ENCODE results near the gene DHRSX.
"Not testable (repeated sequence)": the region's sequence is repeated elsewhere in the genome, so short reads cannot be mapped to it uniquely, and the experiment has no call there.

The DHRSX gene

DNA sequence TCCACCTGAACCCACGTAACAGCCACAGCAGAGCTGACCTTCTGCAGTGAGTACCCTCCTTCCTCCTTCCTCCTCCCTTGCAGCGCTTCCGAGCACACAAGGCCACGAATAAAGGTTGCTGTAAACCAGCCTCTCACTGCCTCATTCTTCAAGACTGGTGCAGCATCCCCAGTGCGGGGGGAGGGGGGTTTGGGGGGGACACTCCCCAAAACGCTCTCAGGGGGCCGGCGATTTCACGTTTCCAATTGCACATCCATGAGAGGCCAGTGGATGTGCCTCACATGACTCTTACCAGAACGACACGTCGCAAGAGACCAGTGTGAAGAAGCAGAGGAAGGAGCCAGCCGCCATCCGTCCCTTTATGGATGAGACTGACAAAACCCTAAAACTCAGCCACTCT lies 5.2 kb downstream of the DHRSX start:
- DNase-seq: no peak

DNA sequence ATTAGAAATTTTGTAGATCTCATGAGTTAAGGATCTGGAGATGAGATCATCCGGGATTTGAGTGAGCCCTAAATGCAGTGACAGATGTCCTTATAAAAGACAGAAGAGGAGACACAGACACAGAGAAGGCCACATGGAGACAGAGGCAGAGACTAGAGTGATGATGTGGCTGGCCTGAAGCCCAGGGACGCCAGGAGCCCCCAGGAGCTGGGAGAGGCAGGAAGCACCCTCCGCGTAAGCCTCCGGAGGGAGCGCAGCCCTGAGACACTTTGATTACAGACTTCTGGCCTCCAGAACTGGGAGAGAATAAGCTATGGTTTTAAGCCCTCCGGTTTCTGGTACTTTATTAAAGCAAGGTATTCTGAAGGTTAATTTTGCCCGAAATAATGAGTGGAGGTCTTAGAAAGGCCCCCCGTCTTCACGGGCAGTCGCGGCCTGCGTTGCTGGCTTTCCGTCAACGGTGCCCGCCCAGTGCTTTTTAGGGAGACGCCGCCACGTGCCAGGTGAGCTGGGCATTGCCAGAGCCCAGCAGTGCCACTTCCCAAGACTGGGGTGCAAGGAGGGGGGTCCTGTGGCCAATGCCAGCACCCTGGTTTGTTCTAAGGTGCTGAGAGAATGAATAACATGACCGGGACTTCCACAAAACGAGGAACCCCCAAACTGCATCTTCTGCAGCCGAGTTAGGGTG lies 8.1 kb downstream of the DHRSX start:
- no peak for DNase-seq

DNA sequence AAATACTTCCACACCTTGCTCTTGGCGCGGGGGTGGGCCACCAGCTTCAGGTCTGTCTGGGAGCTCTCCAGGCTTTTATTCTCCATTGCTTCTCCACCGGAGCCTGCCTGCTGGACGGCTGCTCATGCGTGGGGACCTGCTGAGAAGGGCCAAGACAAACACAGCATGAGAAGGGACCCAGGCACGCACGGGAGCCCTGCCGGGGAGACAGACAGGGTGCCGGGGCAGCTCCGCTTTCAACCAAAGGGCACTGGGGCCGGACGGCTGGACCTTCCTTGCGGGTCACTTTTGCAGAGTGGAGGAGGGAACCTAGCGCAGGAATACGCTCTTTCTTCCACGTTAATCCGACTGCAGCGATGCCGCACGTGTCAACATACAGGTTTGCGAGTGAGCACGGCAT lies 10.1 kb downstream of the DHRSX start:
- DNase-seq: no peak

DNA sequence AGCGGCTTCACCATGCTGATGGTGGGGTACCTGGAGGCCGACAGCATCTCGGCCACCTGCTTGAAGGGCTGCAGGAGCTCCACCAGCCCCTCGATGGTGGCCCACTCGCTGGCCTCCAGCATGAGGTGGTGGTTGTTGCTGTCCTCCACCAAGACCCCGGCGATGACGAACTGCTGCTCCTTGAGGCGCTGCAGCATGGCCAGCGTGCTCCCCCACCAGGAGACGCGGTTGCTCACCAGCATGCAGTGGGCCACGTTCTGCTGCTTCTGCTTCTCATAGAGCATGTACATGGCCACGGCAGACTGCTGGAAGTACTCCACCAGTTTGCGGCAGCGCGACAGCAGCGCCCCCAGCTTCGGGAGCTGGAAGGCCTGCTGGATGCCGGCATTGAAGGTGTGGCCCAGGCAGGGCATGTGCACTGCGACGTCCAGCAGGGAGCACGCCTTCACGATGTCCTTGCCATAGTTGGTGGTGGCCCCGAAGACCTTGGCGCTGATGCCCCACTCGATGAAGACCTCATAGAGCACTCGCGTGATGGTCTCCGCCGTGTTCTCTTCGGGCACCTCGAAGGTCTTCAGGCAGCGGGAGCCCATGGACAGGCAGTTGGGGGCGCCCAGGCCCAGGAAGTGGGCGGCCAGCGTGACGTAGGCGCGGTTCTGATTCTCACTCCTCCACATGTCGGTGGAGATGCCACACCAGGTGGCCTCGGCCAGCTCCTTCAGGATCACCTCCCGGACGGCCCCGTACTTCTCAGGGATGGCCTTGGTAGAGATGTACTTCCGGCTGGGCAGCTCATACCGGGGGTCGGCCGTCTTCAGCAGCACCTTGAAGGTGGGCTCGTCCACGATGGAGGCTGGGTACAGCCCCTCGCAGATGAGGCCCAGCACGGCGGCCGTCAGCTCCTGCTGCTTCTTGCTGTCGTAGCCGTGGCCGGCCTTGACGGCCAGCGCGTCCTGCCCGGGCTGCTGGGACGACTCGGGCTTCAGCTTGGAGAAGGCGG lies 11.0 kb downstream of the DHRSX start:
- no peak for DNase-seq

DNA sequence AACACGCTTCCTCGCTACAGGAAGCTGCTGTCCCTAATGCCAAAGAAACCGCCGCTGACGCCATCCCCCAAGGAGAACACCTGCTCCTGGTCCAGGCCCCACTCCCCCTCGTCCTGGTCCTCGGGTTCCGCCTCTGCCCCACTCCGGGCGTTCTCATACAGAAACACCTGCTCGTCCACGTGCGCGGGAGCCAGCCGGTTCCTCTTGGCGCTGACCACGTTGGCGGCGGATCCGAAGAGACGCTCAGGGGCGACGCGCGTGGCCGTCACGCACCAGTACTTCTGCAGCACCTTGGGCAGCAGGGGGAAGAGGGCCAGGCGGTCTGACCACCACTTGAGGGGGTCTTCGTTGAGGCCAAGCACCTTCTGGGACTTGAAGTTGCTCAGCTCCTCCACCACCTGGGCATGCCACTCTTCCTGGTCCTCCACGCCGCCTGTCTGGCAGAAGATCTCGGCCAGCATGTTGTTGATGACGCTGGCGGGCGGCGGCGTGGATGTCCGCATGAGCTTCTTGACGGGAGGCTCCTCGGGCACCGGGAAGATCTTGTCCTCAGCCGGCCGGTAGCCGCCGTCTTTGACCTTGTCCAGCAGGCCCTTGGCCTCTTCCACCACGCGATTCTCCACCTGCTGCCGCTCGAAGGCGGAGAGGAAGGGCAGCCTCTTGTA lies 12.0 kb downstream of the DHRSX start:
- DNase-seq: no peak

DNA sequence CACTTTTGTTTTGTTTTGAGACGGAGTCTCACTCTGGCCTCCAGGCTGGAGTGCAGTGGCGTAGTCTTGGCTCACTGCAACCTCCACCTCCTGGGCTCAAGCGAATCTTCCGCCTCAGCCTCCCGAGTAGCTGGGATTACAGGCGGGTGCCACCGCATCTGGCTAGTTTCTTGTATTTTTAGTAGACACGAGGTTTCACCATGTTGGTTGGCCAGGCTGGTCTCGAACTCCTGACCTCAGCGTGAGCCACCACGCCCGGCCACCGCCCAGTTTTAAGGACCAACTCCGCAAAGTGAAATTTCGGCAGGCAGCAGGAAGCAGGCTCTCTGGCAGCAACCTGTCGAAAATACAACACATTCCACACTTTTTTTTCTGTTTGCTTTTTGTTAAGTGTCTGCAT lies 13.4 kb downstream of the DHRSX start:
- no peak for DNase-seq

DNA sequence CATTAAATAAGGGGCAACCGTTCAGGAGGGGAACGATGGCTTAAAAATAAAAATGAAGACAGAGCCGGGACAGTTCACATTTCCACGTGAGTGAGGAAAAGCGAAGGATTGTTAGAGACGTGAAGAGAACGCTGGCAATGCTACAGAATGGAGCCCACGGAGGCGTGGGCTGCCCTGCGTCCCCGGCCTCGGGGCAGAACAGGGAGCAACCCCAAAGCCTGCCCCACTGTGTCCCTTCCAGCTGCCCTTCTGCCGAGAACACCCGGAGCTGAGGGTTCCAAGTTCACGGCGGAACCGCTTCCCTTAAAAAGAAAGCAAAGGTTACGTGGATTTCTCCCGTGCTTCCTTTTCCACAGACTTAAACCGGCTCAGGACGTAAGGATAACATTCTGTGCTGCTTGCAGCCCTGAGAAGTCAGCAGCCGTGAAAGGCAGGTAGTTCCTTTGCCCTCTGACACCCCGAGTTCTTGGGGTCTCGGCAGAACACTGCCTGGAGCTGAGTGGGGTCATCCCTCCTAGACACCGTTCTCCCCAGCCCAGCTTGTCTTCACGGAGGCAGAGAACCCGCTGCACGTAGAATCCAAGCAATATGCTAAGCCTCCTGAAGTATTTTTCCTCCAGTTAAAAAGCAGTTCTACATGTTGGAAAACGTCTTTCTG lies 14.2 kb downstream of the DHRSX start:
- DNase-seq: no peak

DNA sequence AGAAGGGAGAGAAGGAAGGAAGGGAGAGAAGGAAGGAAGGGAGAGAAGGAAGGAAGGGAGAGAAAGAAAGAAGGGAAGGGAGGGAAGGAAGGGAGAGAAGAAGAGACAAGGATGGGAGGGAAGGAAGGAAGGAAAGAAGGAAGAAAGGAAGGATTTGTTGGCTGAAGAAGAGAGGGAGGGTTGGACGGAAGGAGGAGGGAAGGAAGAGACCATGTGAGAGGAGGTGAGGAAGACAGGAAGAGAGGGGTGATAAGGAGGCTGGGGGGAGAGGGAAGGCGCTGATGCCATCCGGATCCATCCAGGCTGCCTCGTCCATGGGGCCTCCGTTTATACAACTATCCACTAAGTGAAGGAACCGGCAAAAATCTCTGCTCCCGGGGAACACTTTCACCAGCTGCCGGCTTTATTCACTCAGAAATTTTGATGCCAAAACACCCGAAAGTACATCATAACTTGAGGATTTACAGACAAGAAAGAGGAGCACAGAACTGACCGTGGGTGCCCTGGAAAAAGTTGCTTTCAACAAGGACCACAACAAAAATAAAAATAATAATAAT lies 14.9 kb downstream of the DHRSX start:
- DNase-seq: no peak

DNA sequence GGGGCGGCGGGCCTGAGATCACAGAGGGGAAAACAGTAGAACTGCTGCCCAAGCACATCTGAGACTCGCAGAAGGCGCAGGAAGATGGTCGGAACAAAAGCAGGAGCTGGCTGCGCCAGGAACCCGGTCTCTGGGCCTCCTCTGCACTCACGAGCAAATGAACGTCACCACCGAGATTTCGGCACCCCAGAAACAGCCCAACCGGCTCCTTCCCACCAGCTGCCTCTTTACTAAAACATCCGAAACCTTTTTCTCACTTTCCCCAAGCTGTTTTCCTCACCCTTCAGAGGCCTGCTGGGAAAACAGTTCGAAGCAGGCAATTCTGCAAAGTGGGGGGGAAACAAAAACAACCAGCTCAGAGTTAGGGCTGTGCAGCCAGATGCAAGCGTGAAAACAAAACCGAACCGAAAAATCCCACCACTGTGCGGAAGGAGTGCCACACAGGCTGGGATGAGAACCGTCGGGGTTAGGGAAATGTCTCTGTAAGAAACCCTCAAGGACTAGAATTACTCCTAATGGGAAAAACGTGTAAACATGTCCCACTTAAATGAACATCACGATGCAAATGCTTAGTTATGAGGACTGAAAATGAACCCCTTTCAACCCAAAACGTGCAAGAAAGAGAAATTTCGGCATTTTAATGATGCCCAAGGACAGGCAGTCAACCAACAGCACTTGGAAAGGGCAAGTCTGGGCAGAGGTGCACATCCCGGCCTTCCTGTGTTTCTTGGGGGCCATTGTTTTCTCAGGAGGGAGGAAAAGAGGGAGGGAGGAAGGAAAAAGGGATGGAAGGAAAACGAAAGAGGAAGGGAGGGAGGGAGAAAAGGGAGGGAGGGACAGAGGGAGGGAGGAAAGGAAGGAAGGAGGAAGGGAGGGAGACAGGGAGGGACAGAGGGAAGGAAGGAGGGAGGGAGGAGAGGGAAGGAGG lies 15.8 kb downstream of the DHRSX start:
- no peak for DNase-seq

DNA sequence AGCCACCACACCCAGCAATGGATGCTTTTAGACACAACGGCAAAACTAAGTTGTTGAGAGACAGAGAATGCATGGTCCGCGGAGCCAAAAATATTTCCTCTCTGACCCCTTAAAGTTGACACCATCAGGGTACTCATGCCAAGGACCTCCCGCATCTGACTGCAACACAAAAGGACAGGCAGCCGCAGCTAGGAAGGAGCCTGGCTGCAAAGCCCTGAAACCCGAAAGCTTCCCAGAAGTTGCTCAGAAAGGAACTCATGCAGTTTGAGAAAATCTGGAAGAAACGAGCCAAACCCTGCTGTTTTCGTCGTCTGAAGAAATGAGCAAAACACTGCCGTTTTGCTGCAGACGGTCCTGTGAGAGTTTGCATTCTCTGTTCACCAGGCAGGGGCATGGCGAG lies 16.5 kb downstream of the DHRSX start:
- DNase-seq: no peak

DNA sequence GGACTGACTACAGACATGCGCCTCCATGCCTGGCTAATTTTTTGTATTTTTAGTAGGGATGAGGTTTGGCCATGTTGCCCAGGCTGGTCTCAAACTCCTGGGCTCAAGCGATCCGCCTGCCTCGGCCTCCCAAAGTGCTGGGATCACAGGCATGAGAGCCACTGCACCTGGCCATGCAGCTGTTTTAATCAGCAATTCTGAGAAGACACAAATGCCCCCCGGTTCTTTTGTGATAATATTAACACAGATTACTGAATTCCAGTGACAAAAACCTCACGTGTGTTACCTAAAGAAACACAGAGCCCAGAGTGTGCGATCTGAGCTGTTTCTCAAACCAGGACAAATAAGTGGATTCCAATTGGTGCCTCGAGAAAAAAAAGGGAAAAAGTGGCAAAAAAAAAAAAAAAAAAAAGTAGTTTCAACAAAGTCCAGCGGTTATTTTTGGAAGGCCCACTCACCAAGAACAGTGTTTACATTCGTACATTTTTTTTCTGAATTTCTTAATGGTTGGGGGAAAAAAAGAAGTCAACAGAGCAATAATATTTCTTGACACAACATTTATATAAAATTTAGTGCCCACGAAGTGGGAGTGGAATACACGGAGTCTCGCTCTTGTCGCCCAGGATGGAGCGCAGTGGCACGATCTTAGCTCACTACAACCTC lies 17.2 kb downstream of the DHRSX start:
- DNase-seq: no peak

DNA sequence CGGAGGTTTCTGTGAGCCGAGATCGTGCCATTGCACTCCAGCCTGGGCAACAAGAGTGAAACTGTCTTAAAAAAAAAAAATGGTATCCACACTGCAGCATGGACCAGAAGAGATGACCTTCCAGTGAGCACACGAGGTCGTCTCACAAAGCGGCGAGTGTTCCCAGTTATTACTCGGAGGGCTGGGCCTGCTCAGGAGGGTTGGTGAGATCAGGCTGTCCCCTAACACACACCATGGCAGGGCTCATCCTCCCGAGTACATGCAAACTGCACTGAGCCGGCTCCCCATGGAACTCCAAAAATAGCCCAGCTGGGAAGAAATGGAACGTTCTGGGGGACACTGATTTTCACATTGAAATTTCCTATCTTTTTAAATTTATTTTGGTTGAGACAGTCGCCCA lies 19.2 kb downstream of the DHRSX start:
- not testable (repeated sequence) for DNase-seq

DNA sequence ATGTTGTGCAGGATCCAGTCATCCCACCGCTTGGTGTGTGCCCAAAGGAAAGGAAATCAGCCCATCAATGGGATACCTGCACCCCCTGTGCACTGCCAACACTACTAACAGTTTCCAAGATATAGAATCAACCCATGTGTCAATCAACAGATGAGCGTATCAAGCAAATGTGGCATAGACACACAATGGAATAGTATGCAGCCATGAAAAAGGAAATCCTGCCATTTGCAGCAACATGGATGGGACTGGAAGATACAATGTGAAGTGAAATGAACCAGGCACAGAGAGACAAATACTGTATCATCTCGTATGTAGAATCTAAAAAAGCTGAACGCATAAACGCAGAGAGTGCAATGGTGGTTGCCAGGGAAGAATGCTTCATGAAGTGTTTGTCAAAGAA lies 20.8 kb downstream of the DHRSX start:
- DNase-seq: not testable (repeated sequence)

DNA sequence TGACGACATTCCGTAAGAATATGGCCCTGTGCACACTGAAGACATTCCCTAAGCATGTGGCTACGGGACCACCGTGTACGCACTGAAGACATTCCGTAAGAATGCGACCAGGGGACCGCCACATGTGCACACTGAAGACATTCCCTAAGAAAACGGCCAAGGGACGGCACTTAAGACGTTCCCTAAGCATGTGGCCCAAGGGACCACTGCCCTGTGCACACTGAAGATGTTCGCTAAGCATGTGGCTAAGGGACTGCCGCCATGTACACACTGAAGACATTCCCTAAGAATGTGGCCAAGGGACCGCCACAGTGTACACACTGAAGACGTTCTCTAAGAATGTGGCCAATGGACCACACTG lies 21.4 kb downstream of the DHRSX start:
- DNase-seq: no peak

DNA sequence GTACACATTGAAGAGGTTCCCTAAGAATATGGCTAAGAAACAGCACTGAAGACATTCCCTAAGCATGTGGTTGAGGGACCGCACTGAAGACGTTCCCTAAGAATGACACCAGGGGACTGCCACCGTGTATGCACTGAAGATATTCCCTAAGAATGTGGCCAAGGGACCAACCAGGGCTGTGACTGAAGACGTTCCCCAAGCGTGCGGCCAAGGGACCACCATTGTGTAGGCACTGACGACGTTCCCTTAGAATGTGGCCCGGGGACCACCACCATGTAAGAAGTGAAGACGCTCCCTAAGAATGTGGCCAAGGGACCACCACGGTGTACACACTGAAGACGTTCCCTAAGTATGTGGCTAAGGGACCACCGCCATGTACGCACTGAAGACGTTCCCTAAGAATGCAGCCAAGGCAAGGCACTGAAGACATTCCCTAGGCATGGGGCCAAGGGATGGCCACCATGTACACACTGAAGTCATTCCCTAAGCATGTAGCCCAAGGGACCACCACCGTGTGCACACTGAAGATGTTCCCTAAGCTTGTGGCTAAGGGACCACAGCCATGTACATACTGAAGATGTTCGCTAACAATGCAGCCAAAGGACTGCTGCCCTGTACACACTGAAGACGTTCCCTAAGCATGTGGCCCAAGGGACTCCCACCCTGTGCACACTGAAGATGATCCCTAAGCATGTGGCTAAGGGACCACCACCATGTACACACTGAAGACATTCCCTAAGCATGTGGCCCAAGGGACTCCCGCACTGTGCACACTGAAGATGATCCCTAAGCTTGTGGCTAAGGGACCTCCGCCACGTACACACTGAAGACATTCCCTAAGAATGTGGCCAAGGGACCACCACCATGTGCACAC lies 22.0 kb downstream of the DHRSX start:
- DNase-seq: no peak

DNA sequence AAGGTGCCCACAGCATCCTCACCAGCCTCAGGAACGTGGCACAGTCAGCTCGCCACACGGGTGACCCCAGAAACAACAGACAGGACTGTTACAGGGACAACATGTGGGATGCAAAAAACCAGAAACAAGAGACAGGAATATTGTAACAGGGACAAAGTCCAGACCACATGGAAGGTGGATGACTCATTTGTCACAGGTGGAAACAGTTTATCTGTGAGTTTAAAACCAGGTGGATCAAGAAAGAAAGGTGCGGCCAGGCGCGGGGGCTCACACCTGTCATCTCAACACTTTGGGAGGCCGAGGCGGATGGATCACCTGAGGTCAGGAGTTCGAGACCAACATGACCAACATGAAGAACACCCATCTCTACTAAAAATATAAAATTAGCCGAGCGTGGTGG lies 23.5 kb downstream of the DHRSX start:
- not testable (repeated sequence) for DNase-seq

DNA sequence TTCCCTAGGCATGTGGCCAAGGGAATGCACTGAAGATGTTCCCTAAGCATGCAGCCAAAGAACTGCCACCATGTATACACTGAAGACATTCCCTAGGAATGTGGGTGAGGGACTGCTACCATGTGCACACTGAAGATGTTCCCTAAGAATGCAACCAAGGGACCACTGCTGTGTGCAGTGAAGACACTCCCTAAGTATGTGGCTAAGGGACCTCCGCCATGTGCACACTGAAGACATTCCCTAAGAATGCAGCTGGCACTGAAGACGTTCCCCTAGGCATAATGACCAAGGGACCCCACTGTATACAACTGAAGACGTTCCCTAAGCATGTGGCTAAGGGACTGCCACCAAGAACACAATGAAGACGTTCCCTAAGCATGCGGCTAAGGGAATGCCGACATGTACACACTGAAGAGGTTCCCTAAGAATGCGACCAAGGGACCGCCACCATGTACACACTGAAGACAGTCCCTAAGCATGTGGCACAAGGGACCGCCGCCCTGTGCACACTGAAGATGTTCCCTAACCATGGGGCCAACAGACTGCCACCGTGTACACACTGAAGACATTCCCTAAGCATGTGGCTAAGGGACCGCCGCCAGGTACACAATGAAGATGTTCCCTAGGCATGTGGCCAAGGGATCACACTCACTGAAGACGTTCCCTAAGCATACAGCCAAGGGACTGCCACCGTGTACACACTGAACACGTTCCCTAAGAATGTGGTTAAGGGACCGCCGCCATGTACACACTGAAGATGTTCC lies 25.6 kb downstream of the DHRSX start:
- no peak for DNase-seq

DNA sequence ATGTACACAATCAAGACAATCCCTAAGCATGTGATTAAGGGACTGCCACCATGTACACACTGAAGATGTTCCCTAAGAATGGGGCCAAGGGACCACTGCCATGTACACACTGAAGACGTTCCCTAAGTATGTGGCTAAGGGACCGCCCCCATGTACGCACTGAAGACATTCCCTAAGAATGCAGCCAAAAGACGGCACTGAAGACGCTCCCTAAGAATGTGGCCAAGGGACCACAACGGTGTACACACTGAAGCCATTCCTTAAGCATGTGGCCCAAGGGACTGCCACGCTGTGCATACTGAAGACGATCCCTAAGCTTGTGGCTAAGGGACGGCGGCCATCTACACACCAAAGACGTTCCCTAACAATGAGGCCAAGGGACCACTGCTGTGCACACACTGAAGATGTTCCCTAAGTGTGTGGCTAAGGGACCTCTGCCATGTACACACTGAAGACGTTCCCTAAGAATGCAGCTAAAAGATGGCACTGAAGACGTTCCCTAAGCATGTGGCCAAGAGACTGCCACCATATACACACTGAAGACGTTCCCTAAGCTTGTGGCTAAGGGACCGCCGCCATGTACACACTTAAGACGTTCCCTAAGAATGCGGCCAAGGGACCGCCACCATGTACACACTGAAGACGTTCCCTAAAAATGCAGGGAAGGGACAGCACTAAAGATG lies 26.4 kb downstream of the DHRSX start:
- DNase-seq: no peak

DNA sequence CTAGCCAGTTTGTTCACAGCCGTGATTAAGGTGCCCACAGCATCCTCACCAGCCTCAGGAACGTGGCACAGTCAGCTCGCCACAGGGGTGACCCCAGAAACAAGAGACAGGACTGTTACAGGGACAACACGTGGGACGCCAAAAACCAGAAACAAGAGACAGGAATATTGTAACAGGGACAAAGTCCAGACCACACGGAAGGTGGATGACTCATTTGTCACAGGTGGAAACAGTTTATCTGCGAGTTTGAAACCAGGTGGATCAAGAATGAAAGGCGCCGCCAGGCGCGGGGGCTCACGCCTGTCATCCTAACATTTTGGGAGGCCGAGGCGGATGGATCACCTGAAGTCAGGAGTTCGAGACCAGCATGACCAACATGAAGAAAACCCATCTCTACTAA lies 27.7 kb downstream of the DHRSX start:
- not testable (repeated sequence) for DNase-seq
